SU-DHL-6 (cell line): Measurements from ENCODE around the gene MAN2A2.

ENCODE experiments used
- H2AFZ ChIP-seq: fragments of 200-600 bp; sonication (generic); 2 replicates; pipeline ENCODE4 v1.6.1; 2014; ENCODE audit warnings: low read depth, mild to moderate bottlenecking, moderate library complexity, mixed read lengths, antibody characterized with exemption, low read length; ENCODE audit not compliant: severe bottlenecking
- H3F3A ChIP-seq: fragments of 200-600 bp; shearing (Covaris generic); 2 replicates; pipeline ENCODE4 v1.6.0; 2016; ENCODE audit warnings: antibody characterized with exemption, mild to moderate bottlenecking; ENCODE audit not compliant: insufficient read depth
- H3K27ac ChIP-seq: fragments of 200-600 bp; sonication (generic); 2 replicates; pipeline ENCODE4 v1.5.1; 2016; ENCODE audit warnings: low read depth, mild to moderate bottlenecking, low read length, moderate library complexity, mixed read lengths
- H3K27me3 ChIP-seq: fragments of 200-600 bp; sonication (generic), shearing (Covaris generic); 2 replicates; pipeline ENCODE4 v1.6.0; 2014; ENCODE audit warnings: mild to moderate bottlenecking, low read length
- H3K36me3 ChIP-seq: fragments of 200-600 bp; sonication (generic); 2 replicates; pipeline ENCODE4 v1.6.1; 2014; ENCODE audit warnings: mild to moderate bottlenecking, low read length, mixed read lengths
- H3K4me2 ChIP-seq: fragments of 300-600, 200-600 bp; shearing (Covaris generic), sonication (generic); 2 replicates; pipeline ENCODE4 v1.6.0; 2014; ENCODE audit warnings: low read length, low read depth, mild to moderate bottlenecking; ENCODE audit not compliant: poor library complexity, severe bottlenecking
- H3K4me3 ChIP-seq: fragments of 200-600 bp; sonication (generic); 2 replicates; pipeline ENCODE4 v1.5.1; 2014; ENCODE audit warnings: antibody characterized with exemption, low read length, mild to moderate bottlenecking, mixed read lengths; ENCODE audit not compliant: insufficient read depth, poor library complexity, severe bottlenecking
- H3K79me2 ChIP-seq: fragments of 200-600 bp; sonication (generic); 2 replicates; pipeline ENCODE4 v1.6.1; 2014; ENCODE audit warnings: mild to moderate bottlenecking, low read length, moderate library complexity; ENCODE audit not compliant: insufficient read depth
- H3K9ac ChIP-seq: fragments of 200-600 bp; sonication (generic); 2 replicates; pipeline ENCODE4 v1.7.0; 2014; ENCODE audit warnings: mild to moderate bottlenecking, low read length
- H3K9me2 ChIP-seq: fragments of 200-600 bp; sonication (generic); replicated peaks from 2 replicates; pipeline ENCODE4 v1.6.1; 2014; ENCODE audit warnings: low read length; ENCODE audit not compliant: insufficient read depth
- H3K9me3 ChIP-seq: fragments of 200-600 bp; sonication (generic); 2 replicates; pipeline ENCODE4 v1.6.1; 2014; ENCODE audit warnings: low read length, mixed read lengths; ENCODE audit not compliant: insufficient read depth
- H4K20me1 ChIP-seq: fragments of 200-600 bp; sonication (generic); 2 replicates; pipeline ENCODE4 v1.6.1; 2014; ENCODE audit warnings: low read depth, mild to moderate bottlenecking, antibody characterized with exemption, low read length, moderate library complexity, mixed read lengths
- EZH2phosphoT487 ChIP-seq: fragments of 200-600 bp; sonication (generic), shearing (Covaris generic); conservative IDR thresholded peaks from 2 replicates; pipeline ENCODE4 v1.6.1; 2018; ENCODE audit warnings: mild to moderate bottlenecking, antibody characterized with exemption, low read length, moderate library complexity, mixed read lengths
- TF ChIP-seq, protein P1 (sequence below): fragments of 200-600 bp; sonication (generic); IDR thresholded peaks from one replicate; pipeline ENCODE4 v1.5.1; 2017; ENCODE audit warnings: antibody characterized with exemption, mild to moderate bottlenecking, low read length, moderate library complexity; ENCODE audit not compliant: insufficient read depth, poor library complexity, severe bottlenecking

Gene MAN2A2

DNA sequence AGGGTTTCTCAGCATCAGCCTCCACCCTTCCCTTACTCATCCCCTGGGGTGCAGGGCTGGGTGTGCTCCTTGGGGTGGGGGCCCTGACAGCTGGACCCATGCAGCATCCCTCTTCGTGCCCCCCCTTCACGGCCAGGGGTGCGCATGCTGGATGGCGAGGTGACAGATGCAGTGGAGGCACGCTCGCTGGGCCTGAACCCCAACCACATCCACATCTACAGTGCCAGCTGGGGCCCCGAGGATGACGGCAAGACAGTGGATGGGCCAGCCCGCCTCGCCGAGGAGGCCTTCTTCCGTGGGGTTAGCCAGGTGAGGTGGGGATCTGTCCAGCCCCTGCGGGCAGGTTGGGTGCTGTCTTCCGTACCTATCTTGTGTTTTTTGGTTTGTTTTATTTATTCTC is 25.1 kb upstream of the MAN2A2 start:
- H3K9me3 ChIP-seq: no peaks in the 10 kb centered on the region
- H3K4me2 ChIP-seq: no peak overlapping the region
- no peak for TF ChIP-seq EZH2phosphoT487
- TF ChIP-seq, protein P1, sequence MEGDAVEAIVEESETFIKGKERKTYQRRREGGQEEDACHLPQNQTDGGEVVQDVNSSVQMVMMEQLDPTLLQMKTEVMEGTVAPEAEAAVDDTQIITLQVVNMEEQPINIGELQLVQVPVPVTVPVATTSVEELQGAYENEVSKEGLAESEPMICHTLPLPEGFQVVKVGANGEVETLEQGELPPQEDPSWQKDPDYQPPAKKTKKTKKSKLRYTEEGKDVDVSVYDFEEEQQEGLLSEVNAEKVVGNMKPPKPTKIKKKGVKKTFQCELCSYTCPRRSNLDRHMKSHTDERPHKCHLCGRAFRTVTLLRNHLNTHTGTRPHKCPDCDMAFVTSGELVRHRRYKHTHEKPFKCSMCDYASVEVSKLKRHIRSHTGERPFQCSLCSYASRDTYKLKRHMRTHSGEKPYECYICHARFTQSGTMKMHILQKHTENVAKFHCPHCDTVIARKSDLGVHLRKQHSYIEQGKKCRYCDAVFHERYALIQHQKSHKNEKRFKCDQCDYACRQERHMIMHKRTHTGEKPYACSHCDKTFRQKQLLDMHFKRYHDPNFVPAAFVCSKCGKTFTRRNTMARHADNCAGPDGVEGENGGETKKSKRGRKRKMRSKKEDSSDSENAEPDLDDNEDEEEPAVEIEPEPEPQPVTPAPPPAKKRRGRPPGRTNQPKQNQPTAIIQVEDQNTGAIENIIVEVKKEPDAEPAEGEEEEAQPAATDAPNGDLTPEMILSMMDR: no peak
- H3K27ac ChIP-seq: no peak overlapping the region
- no peaks in the 10 kb centered on the region for H3K9me2 ChIP-seq
- H4K20me1 ChIP-seq: no peaks in the 10 kb centered on the region
- no peaks in the 10 kb centered on the region for H3F3A ChIP-seq
- no peak overlapping the region for H3K4me3 ChIP-seq
- no peaks in the 10 kb centered on the region for H3K79me2 ChIP-seq
- no peaks in the 10 kb centered on the region for H3K27me3 ChIP-seq
- H3K9ac ChIP-seq: no peak overlapping the region
- H2AFZ ChIP-seq: no peak overlapping the region
- no peaks in the 10 kb centered on the region for H3K36me3 ChIP-seq

DNA sequence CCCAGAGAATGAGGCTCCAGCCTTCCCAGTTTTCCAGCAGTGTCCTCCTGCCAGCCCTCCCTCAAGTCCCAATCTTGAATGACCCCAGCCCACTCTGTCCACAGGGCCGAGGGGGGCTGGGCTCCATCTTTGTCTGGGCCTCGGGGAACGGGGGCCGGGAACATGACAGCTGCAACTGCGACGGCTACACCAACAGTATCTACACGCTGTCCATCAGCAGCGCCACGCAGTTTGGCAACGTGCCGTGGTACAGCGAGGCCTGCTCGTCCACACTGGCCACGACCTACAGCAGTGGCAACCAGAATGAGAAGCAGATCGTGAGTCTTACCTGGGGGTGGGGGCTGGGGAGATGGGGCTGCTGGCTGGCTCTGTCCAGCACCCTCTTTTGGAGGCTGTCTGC is 24.4 kb upstream of the MAN2A2 start:
- H3F3A ChIP-seq: no peaks in the 10 kb centered on the region

GRCh38 chr15:90879730-90880366 is 23.3 kb upstream of the MAN2A2 start:
- no peaks in the 10 kb centered on the region for H3K36me3 ChIP-seq
- no peak overlapping the region for H3K27ac ChIP-seq
- no peak overlapping the region for H3K9ac ChIP-seq
- no peaks in the 10 kb centered on the region for H3K9me3 ChIP-seq
- H3F3A ChIP-seq: no peaks in the 10 kb centered on the region
- H3K4me3 ChIP-seq: no peak overlapping the region
- H2AFZ ChIP-seq: no peak overlapping the region
- H3K4me2 ChIP-seq: no peak overlapping the region
- no peak for TF ChIP-seq EZH2phosphoT487
- TF ChIP-seq, protein P1: no peak
- no peaks in the 10 kb centered on the region for H4K20me1 ChIP-seq
- H3K9me2 ChIP-seq: no peaks in the 10 kb centered on the region
- H3K79me2 ChIP-seq: no peaks in the 10 kb centered on the region
- no peaks in the 10 kb centered on the region for H3K27me3 ChIP-seq

More for the DNA sequence above, 24.4 kb upstream of the MAN2A2 start:
- Histone ChIP-seq H3K36me3 (no peaks in the 10 kb centered on the region), H3K9me3 (no peaks in the 10 kb centered on the region), H3K4me3 (no peak overlapping the region), H4K20me1 (no peaks in the 10 kb centered on the region), H3K27ac (no peak overlapping the region), H3K9me2 (no peaks in the 10 kb centered on the region), H2AFZ (no peak overlapping the region), H3K27me3 (no peaks in the 10 kb centered on the region), H3K4me2 (no peak overlapping the region), H3K79me2 (no peaks in the 10 kb centered on the region), H3K9ac (no peak overlapping the region)
- TF ChIP-seq, protein P1: no peak
- no peak for TF ChIP-seq EZH2phosphoT487
